AG20443 (cell line): ENCODE results near the gene ERMP1.

Experiments used
- DNase-seq: peaks from one replicate; pipeline ENCODE4 v3.0.0; 2012; ENCODE audit warnings: low spot score, mixed read lengths

Gene ERMP1

GRCh38 chr9:5854063-5854790, 21.3 kb upstream of the ERMP1 start:
- no peak for DNase-seq

- no peak for DNase-seq
These were observed 20.7 kb upstream of the ERMP1 start for GRCh38 chr9:5853617-5854016.

- DNase-seq = no peak
These were observed 20.1 kb upstream of the ERMP1 start for GRCh38 chr9:5852987-5853386.

- peak; percentile 60 for DNase-seq
These were observed 18.5 kb upstream of the ERMP1 start for GRCh38 chr9:5851445-5851844.

- no peak for DNase-seq
These were observed 17.8 kb upstream of the ERMP1 start for GRCh38 chr9:5850724-5851122.

- no peak for DNase-seq
These were observed 15.5 kb upstream of the ERMP1 start for GRCh38 chr9:5848372-5848882.

- no peak for DNase-seq
These were observed 13.6 kb upstream of the ERMP1 start for GRCh38 chr9:5846501-5846921.

- DNase-seq = no peak
These were observed 13.2 kb upstream of the ERMP1 start for GRCh38 chr9:5846096-5846495.

GRCh38 chr9:5845157-5845531, 12.2 kb upstream of the ERMP1 start:
- no peak for DNase-seq

- DNase-seq = no peak
These were observed 11.0 kb upstream of the ERMP1 start for GRCh38 chr9:5843794-5844471.

- DNase-seq = no peak
These were observed 10.2 kb upstream of the ERMP1 start for GRCh38 chr9:5842929-5843793.

GRCh38 chr9:5841771-5842573, 9.1 kb upstream of the ERMP1 start:
- DNase-seq = no peak

GRCh38 chr9:5840788-5841187, 7.9 kb upstream of the ERMP1 start:
- no peak for DNase-seq

- DNase-seq = no peak
These were observed 6.6 kb upstream of the ERMP1 start for GRCh38 chr9:5839572-5839902.

GRCh38 chr9:5838884-5839571, 6.1 kb upstream of the ERMP1 start:
- peak; percentile 58 for DNase-seq

- no peak for DNase-seq
These were observed 2.9 kb upstream of the ERMP1 start for GRCh38 chr9:5835808-5836207.

- no peak for DNase-seq
These were observed 1.3 kb upstream of the ERMP1 start for GRCh38 chr9:5834214-5834613.

- DNase-seq = no peak
These were observed 813 bp downstream of the ERMP1 start for GRCh38 chr9:5832071-5832537.

- DNase-seq = no peak
These were observed 6.9 kb downstream of the ERMP1 start for GRCh38 chr9:5825895-5826622.

GRCh38 chr9:5825223-5825622, 7.7 kb downstream of the ERMP1 start:
- DNase-seq = no peak

- DNase-seq = no peak
These were observed 12.5 kb downstream of the ERMP1 start for GRCh38 chr9:5820425-5820824.
